ENCODE results near the gene NUDT16.
A peak's percentile ranks its signal among the peaks of the same experiment; 100 is the strongest.
"Not testable (repeated sequence)": the region's sequence is repeated elsewhere in the genome, so short reads cannot be mapped to it uniquely, and the experiment has no call there.

Gene NUDT16

DNA sequence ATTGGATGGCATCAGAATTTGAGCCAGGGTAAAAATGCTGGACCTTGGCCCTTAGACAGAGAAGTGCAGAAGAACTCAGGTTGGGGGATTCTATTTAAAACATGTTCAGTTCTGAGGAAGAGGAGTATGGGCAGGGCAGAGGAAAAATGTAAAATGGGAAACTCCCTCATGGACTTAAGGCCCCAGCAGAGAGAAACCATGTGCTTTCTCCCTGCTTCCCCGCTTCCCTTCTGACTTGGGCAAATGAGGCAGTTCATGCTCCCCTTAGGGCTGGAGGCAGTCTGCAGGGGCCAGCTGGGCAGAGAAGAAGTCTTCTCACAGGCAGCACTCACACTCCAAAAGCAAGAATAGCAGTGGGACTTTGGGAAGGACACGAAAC is 9.9 kb upstream of the NUDT16 start:
- H3K4me3 ChIP-seq (ENCODE audit: low read depth, low read length), result no peak overlapping the region
- no peak overlapping the region for H2AFZ ChIP-seq (ENCODE audit: insufficient read depth, low read length, poor library complexity)
- no peak overlapping the region for H4K91ac ChIP-seq (ENCODE audit: low read depth, low read length)
- H4K8ac ChIP-seq (ENCODE audit: low read depth, low read length), result no peak overlapping the region
- H3K4me1 ChIP-seq (ENCODE audit: control insufficient read depth in 1 of 2, insufficient read depth in 2 of 2, low read length in 2 of 2), result peaks cover 0 to 3% of the 10 kb centered on the region in 2 experiments
- H3K14ac ChIP-seq (ENCODE audit: low read length), result no peak overlapping the region
- no CpG with 5 or more reads among the region's 2 CpGs for WGBS (ENCODE audit: extremely low coverage, insufficient coverage, insufficient read length)
- H3K4ac ChIP-seq (ENCODE audit: low read depth, low read length), result no peak overlapping the region
- peaks cover 0 to 1% of the 10 kb centered on the region in 2 experiments for H3K36me3 ChIP-seq (ENCODE audit: control insufficient read depth in 1 of 2, insufficient read depth in 2 of 2, low read length in 2 of 2)
- H3K79me1 ChIP-seq (ENCODE audit: low read length), result no peaks in the 10 kb centered on the region
- peaks cover 3% of the 10 kb centered on the region for H3K9me3 ChIP-seq (ENCODE audit: insufficient read depth, low read depth, low read length)
- no peak overlapping the region for H2BK12ac ChIP-seq (ENCODE audit: low read length)
- H4K12ac ChIP-seq (ENCODE audit: low read depth, low read length), result no peak overlapping the region
- no peak overlapping the region for H2AK5ac ChIP-seq (ENCODE audit: low read length)
- H3K18ac ChIP-seq (ENCODE audit: low read length), result no peak overlapping the region
- H3K4me2 ChIP-seq (ENCODE audit: low read length), result no peak overlapping the region
- H2BK5ac ChIP-seq (ENCODE audit: low read depth, low read length, poor library complexity), result no peak overlapping the region
- no peak overlapping the region for H2BK120ac ChIP-seq (ENCODE audit: insufficient read depth, low read length, poor library complexity)
- no peak overlapping the region for H3K9ac ChIP-seq (ENCODE audit: low read length)
- H3K27me3 ChIP-seq (ENCODE audit: insufficient read depth, low read length), result no peaks in the 10 kb centered on the region
- no peaks in the 10 kb centered on the region for H3K79me2 ChIP-seq (ENCODE audit: control insufficient read depth, insufficient read depth, low read length, poor library complexity)
- H3K23ac ChIP-seq (ENCODE audit: low read length), result no peak overlapping the region
- H3K27ac ChIP-seq (ENCODE audit: low read depth, low read length), result no peak overlapping the region
- no peak for DNase-seq

DNA sequence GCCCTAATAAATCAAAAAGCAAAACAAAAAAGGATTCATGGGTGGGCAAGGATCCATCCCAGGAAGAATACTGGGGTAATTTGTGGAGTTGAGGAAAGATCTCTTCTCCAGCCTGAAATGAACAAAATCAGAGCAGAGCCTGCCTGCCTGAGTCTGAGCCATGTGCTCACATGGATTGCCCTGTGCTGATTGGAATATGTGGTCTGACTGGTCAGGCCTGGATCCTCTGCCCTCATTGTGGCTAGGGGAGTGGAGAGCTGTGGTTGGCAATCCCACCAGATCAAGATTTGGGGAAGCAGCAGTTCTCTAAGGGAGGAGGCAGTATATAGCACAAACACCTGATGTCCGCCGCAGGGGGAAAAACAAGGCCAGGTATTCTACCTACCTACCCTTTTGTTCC is 6.8 kb upstream of the NUDT16 start:
- Histone ChIP-seq H3K9me3 (ENCODE audit: insufficient read depth, low read depth, low read length) (no peaks in the 10 kb centered on the region), H4K12ac (ENCODE audit: low read depth, low read length) (no peak overlapping the region), H4K91ac (ENCODE audit: low read depth, low read length) (no peak overlapping the region), H3K9ac (ENCODE audit: low read length) (no peak overlapping the region), H3K36me3 (ENCODE audit: control insufficient read depth in 1 of 2, insufficient read depth in 2 of 2, low read length in 2 of 2) (peaks cover 0 to 1% of the 10 kb centered on the region in 2 experiments), H3K4me1 (ENCODE audit: control insufficient read depth in 1 of 2, insufficient read depth in 2 of 2, low read length in 2 of 2) (peaks cover 0 to 3% of the 10 kb centered on the region in 2 experiments), H3K4me2 (ENCODE audit: low read length) (no peak overlapping the region), H3K79me2 (ENCODE audit: control insufficient read depth, insufficient read depth, low read length, poor library complexity) (no peaks in the 10 kb centered on the region), H3K18ac (ENCODE audit: low read length) (no peak overlapping the region), H3K14ac (ENCODE audit: low read length) (no peak overlapping the region), H2AK5ac (ENCODE audit: low read length) (no peak overlapping the region), H3K4me3 (ENCODE audit: low read depth, low read length) (no peak overlapping the region), H3K27ac (ENCODE audit: low read depth, low read length) (no peak overlapping the region), H2BK5ac (ENCODE audit: low read depth, low read length, poor library complexity) (no peak overlapping the region), H3K79me1 (ENCODE audit: low read length) (no peaks in the 10 kb centered on the region), H3K4ac (ENCODE audit: low read depth, low read length) (no peak overlapping the region), H2BK120ac (ENCODE audit: insufficient read depth, low read length, poor library complexity) (no peak overlapping the region), H3K23ac (ENCODE audit: low read length) (no peak overlapping the region), H2BK12ac (ENCODE audit: low read length) (no peak overlapping the region), H3K27me3 (ENCODE audit: insufficient read depth, low read length) (no peaks in the 10 kb centered on the region), H2AFZ (ENCODE audit: insufficient read depth, low read length, poor library complexity) (no peak overlapping the region), H4K8ac (ENCODE audit: low read depth, low read length) (no peak overlapping the region)
- peak; percentile 55 to 67 for DNase-seq
- no CpG with 5 or more reads among the region's 2 CpGs for WGBS (ENCODE audit: extremely low coverage, insufficient coverage, insufficient read length)

DNA sequence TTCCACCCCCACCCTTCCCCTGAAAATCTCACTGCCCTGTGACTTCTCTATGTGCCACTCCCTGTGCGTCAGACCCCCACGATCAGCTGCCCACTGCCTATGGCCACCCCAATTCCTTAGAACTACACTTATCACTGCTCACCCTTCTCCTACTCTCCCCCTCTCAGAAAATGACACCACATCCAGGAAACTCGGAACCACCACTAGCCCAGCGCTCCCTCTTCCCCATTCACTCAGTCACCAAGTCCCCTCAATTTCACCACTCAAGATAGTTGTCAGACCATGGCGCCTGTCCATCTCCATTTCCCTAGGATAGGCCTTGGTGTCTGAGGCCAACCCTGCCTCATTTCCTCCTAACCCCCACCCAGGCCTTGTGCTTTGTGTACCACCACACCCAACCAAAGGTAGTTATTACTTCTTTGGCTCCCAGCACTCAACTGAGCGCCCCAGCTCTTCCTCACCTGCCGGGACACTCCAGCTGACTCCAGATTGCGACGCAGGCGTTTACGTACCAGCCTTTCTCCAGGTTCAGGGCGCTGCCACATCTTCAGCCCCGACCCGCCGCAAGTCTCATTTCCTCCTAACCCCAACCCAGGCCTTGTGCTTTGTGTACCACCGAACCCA is 641 bp upstream of the NUDT16 start:
- not testable (repeated sequence) for H3K79me1 ChIP-seq (ENCODE audit: low read length); H3K9me3 ChIP-seq (ENCODE audit: insufficient read depth, low read depth, low read length); DNase-seq; H3K4me1 ChIP-seq (ENCODE audit: control insufficient read depth in 1 of 2, insufficient read depth in 2 of 2, low read length in 2 of 2); H3K79me2 ChIP-seq (ENCODE audit: control insufficient read depth, insufficient read depth, low read length, poor library complexity); H3K36me3 ChIP-seq (ENCODE audit: control insufficient read depth in 1 of 2, insufficient read depth in 2 of 2, low read length in 2 of 2); H3K27me3 ChIP-seq (ENCODE audit: insufficient read depth, low read length); H3K23ac ChIP-seq (ENCODE audit: low read length); H2BK12ac ChIP-seq (ENCODE audit: low read length); H2AK5ac ChIP-seq (ENCODE audit: low read length); H3K27ac ChIP-seq (ENCODE audit: low read depth, low read length); H2BK5ac ChIP-seq (ENCODE audit: low read depth, low read length, poor library complexity)
- Histone ChIP-seq H3K18ac (ENCODE audit: low read length) (peak overlapping the region; percentile 16), H4K91ac (ENCODE audit: low read depth, low read length) (peak overlapping the region; percentile 49), H4K8ac (ENCODE audit: low read depth, low read length) (peak overlapping the region; percentile 86), H3K14ac (ENCODE audit: low read length) (peak overlapping the region; percentile 65), H3K4me3 (ENCODE audit: low read depth, low read length) (peak overlapping the region; percentile 76), H2BK120ac (ENCODE audit: insufficient read depth, low read length, poor library complexity) (peak overlapping the region; percentile 12), H3K4me2 (ENCODE audit: low read length) (peak overlapping the region; percentile 54), H4K12ac (ENCODE audit: low read depth, low read length) (peak overlapping the region; percentile 43), H2AFZ (ENCODE audit: insufficient read depth, low read length, poor library complexity) (peak overlapping the region; percentile 74), H3K9ac (ENCODE audit: low read length) (peak overlapping the region; percentile 24), H3K4ac (ENCODE audit: low read depth, low read length) (peak overlapping the region; percentile 2)
- WGBS (ENCODE audit: extremely low coverage, insufficient coverage, insufficient read length), result no CpG with 5 or more reads among the region's 16 CpGs

DNA sequence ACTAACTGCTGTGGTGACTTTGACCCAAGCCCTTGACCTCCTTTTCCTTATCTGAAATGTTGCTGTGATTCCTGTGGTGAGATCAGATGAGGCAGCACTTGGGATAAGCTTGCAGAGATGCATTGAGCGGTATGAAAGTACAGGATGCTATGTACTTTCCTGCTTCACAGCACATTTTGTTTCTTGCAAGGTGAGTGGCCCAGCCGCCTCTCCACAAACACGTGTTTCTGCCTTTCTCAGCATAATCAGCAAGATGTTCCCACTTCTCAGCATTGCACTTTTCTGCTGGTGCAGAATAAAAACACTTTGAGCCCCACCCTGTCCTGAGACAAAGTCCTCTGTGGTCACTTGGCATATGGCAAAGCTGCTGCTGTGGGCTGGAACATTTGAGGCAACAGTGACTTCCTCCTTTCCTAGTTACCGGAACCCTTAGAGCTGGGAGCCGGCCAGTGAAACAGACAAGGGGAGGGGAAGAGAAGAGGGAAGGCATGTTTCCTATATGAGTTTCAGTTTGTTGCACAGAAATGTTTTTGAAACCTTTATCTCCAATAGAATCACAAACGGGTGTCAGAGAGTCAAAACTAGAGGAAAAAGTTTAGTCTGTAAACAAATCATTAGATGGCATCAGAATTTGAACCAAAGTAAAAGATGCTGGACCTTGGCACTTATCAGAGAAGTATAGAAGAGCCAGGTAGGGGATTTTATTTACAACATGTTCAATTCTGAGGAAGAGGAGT is 5.0 kb downstream of the NUDT16 start:
- H3K4me3 ChIP-seq (ENCODE audit: low read depth, low read length), result no peak overlapping the region
- H3K23ac ChIP-seq (ENCODE audit: low read length), result no peak overlapping the region
- peaks cover 5% of the 10 kb centered on the region for H3K79me2 ChIP-seq (ENCODE audit: control insufficient read depth, insufficient read depth, low read length, poor library complexity)
- no peak overlapping the region for H2BK120ac ChIP-seq (ENCODE audit: insufficient read depth, low read length, poor library complexity)
- H3K27me3 ChIP-seq (ENCODE audit: insufficient read depth, low read length), result no peaks in the 10 kb centered on the region
- H4K12ac ChIP-seq (ENCODE audit: low read depth, low read length), result no peak overlapping the region
- WGBS (ENCODE audit: extremely low coverage, insufficient coverage, insufficient read length), result no CpG with 5 or more reads among the region's 6 CpGs
- peaks cover 4 to 5% of the 10 kb centered on the region in 2 experiments for H3K4me1 ChIP-seq (ENCODE audit: control insufficient read depth in 1 of 2, insufficient read depth in 2 of 2, low read length in 2 of 2)
- H3K4ac ChIP-seq (ENCODE audit: low read depth, low read length), result no peak overlapping the region
- H3K14ac ChIP-seq (ENCODE audit: low read length), result no peak overlapping the region
- no peak overlapping the region for H4K8ac ChIP-seq (ENCODE audit: low read depth, low read length)
- H2AFZ ChIP-seq (ENCODE audit: insufficient read depth, low read length, poor library complexity), result no peak overlapping the region
- H2BK12ac ChIP-seq (ENCODE audit: low read length), result no peak overlapping the region
- H2AK5ac ChIP-seq (ENCODE audit: low read length), result no peak overlapping the region
- no peak overlapping the region for H3K4me2 ChIP-seq (ENCODE audit: low read length)
- H3K9ac ChIP-seq (ENCODE audit: low read length), result no peak overlapping the region
- peak in 1 of 2 donors; percentile 7 for DNase-seq
- no peak overlapping the region for H2BK5ac ChIP-seq (ENCODE audit: low read depth, low read length, poor library complexity)
- no peak overlapping the region for H4K91ac ChIP-seq (ENCODE audit: low read depth, low read length)
- no peak overlapping the region for H3K27ac ChIP-seq (ENCODE audit: low read depth, low read length)
- peaks cover 3% of the 10 kb centered on the region for H3K79me1 ChIP-seq (ENCODE audit: low read length)
- H3K36me3 ChIP-seq (ENCODE audit: control insufficient read depth in 1 of 2, insufficient read depth in 2 of 2, low read length in 2 of 2), result peaks cover 4 to 9% of the 10 kb centered on the region in 2 experiments
- no peaks in the 10 kb centered on the region for H3K9me3 ChIP-seq (ENCODE audit: insufficient read depth, low read depth, low read length)
- no peak overlapping the region for H3K18ac ChIP-seq (ENCODE audit: low read length)

Data from trophoblast cell (in vitro differentiated cells and primary cell).